ENCODE results near the gene HLA-DMA. TPM values are rescaled to one million over a fixed set of nuclear protein-coding genes. Genes with fewer than 3 reads are reported as not detected.

HLA-DMA gene
- total RNA-seq, 1 experiment from 2014 or later, result 22.1 TPM

DNA sequence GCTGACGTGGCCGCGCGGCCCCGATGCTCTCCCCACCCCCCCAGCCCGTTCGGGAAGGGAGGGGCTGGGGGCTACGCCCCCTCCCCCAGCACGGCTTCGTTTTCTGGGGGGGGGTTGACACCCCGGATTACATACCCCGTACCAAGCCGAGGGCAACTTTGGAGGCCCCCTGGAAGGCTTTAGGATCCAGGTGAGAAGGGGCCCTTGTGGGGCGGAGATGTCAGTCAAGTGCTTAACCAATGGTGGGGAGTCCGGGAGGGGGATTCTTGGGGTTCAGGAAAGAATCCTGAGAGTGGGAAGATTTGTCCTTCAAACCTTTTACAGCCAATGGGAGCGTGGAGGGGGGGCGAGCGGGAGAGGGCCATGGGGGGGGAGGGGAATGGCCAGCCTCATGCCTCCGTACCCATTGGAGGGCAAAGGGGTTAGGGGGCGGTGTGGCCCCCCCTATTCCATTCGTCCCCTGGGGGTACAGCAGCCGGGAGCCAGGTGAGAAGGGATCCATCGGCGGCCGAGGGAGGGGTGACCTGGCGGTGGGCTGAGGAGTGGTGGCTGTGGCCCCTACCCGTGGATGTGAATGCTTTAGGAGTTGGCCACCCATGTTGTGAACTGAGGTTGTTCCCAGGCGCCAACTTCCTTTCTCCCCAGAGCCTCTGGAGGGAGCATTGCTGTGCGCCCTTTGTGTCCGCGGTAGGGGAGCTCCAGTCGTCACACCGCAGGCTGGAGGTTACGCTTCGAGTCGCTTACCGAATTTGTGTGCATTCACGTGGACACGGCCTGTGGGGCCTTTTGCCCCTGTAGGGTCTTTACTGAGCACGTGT is 16.2 kb upstream of the HLA-DMA start:
- ChIA-PET CTCF (interaction anchor here (0.5 to 0.6 kb wide), 2 partner anchors 68 to 118 kb away, joined by 3 read pairs; no protein-coding TSS in a partner anchor), POLR2A (ENCODE audit: unreplicated experiment) (interaction anchor here (0.5 to 0.6 kb wide), 2 partner anchors 9 to 1568 kb away, joined by 3 to 4 read pairs; no protein-coding TSS in a partner anchor)
- 0 out of 2 replicates have a peak, but pooled peaks have one; percentile 21 for TF ChIP-seq CTCF (conservative IDR thresholded peaks at IDR 0.05)
- TF ChIP-seq EZH2 (IDR thresholded peaks at IDR 0.05; ENCODE audit: low read depth), result no peak
- Histone ChIP-seq H4K20me1 (ENCODE audit: insufficient read depth) (peaks cover 18% of the 10 kb centered on the region), H3K27me3 (ENCODE audit: insufficient read depth, low read depth) (no peaks in the 10 kb centered on the region), H3K9me2 (ENCODE audit: insufficient read depth) (no peaks in the 10 kb centered on the region), H3K27ac (peak overlapping the region; percentile 99), H3K79me2 (ENCODE audit: low read depth) (peaks cover 61% of the 10 kb centered on the region), H3F3A (ENCODE audit: insufficient read depth, low read depth) (peaks cover 58% of the 10 kb centered on the region), H3K36me3 (ENCODE audit: low read depth) (peaks cover 21% of the 10 kb centered on the region), H3K4me3 (peak overlapping the region; percentile 100), H3K9me3 (ENCODE audit: insufficient read depth, low read depth) (no peaks in the 10 kb centered on the region), H2AFZ (0 out of 2 replicates have a peak overlapping the region, but pooled peaks have one; percentile 77), H3K4me1 (replicated peaks; ENCODE audit: insufficient read depth) (peaks cover 11% of the 10 kb centered on the region), H3K4me2 (peak overlapping the region; percentile 99)
- peak; percentile 79 to 80 for DNase-seq
- intact Hi-C loops (cut with micrococcal nuclease; ENCODE audit: unreplicated experiment), result loop anchor here (1.0 to 5.0 kb wide), 3 partner anchors 16 to 343 kb away; partner anchors contain the start of genes HLA-DMA and TAPBP
- BruUV-seq (replicated peaks), result no TSS peak

DNA sequence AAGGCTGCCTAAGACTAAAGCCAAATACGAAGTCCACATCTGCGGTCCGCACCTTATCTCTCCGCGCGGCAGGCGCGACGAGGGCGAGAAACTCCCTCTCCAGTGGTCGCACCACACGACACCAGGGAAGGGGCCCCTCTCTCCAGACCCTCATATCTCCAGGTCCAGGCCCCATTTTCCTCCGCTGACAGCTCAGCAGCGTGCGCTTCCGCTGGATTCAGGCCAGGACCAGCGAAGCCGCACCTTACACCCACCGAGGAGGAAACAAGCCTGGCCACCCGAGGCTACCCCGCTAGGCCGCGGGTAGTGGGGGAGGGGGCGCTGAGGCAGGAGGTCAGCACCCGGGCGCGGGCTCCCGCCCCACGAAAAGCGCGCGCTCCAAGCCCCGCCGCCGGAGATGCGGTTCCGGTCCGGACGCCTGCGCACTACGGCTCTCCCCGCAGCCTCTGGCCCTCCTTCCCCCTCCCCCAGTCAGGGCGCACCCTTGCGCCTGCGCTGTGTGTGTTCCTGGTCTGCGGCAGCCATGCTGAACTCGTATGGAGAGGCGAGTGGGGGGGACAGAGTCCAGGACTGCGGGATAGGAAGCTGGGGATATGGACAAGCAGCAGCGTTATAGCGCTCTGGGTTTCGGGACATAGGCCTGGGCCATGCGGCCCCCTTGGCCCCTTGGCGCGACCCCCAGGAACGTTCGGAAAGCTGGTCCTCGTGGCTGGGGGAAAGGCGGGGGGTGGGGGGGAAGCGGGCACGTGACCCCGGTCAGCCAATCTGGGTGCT is 15.4 kb upstream of the HLA-DMA start, which contains the start of gene BRD2:
Gene BRD2, plus strand, starts transcription at position 502 of the 774 bp plus-strand sequence. CDS start 4,305 bp downstream, outside the sequence.
- H4K20me1 ChIP-seq (ENCODE audit: insufficient read depth), result peaks cover 10% of the 10 kb centered on the region
- no peaks in the 10 kb centered on the region for H3K27me3 ChIP-seq (ENCODE audit: insufficient read depth, low read depth)
- H3K4me1 ChIP-seq (replicated peaks; ENCODE audit: insufficient read depth), result peaks cover 11% of the 10 kb centered on the region
- ChIA-PET CTCF (interaction anchor here (0.6 to 2.8 kb wide), 4 partner anchors 12 to 840 kb away, joined by 3 to 9 read pairs (median 4); partner anchors contain the start of gene ATF6B), POLR2A (ENCODE audit: unreplicated experiment) (interaction anchor here (0.5 to 0.7 kb wide), 3 partner anchors 10 to 1022 kb away, joined by 3 to 6 read pairs (median 3); partner anchors contain the start of gene CFB)
- peaks cover 53% of the 10 kb centered on the region for H3K79me2 ChIP-seq (ENCODE audit: low read depth)
- TF ChIP-seq CTCF (conservative IDR thresholded peaks at IDR 0.05) (no peak), EZH2 (IDR thresholded peaks at IDR 0.05; ENCODE audit: low read depth) (no peak)
- DNase-seq, result peak; percentile 84 to 96
- no peaks in the 10 kb centered on the region for H3K9me3 ChIP-seq (ENCODE audit: insufficient read depth, low read depth)
- H3K4me2 ChIP-seq, result peak within 1 kb of the TSS; percentile 99
- peak within 1 kb of the TSS; percentile 100 for H3K4me3 ChIP-seq
- no peaks in the 10 kb centered on the region for H3K9me2 ChIP-seq (ENCODE audit: insufficient read depth)
- H3F3A ChIP-seq (ENCODE audit: insufficient read depth, low read depth), result peaks cover 51% of the 10 kb centered on the region
- peak within 1 kb of the TSS; percentile 99 for H3K27ac ChIP-seq
- peaks cover 13% of the 10 kb centered on the region for H3K36me3 ChIP-seq (ENCODE audit: low read depth)
- intact Hi-C loops (cut with micrococcal nuclease; ENCODE audit: unreplicated experiment), result loop anchor here (1.0 to 5.0 kb wide), 3 partner anchors 15 to 344 kb away; partner anchors contain the start of genes HLA-DMA and TAPBP
- H2AFZ ChIP-seq, result peak within 1 kb of the TSS; percentile 77
- TSS peak; percentile 5 for BruUV-seq (replicated peaks)

Data from PC-9 (cell line).